HEK293 (cell line): ENCODE measurements around the gene NPAS2.

Experiments
- CTCF ChIA-PET: fragments of 350-600 bp; formaldehyde crosslinking; extraction: SDS; loops from one replicate; lab custom pipeline; 2021; ENCODE audit warnings: antibody characterized with exemption; lab: Yijun Ruan, JAX
- POLR2A ChIA-PET: fragments of 300-600 bp; formaldehyde crosslinking; extraction: SDS; loops from one replicate; lab custom pipeline; 2020; ENCODE audit warnings: antibody characterized with exemption, inconsistent platforms; lab: Yijun Ruan, JAX
- H3K27ac ChIP-seq: fragments of 200-500 bp; sonication (Bioruptor generic); 2 replicates; pipeline ENCODE4 v1.5.1; 2014; ENCODE audit warnings: low read depth, low read length, control low read depth, inconsistent platforms; ENCODE audit errors: extremely low read depth
- H3K36me3 ChIP-seq, 2 experiments: fragments of 200-500 bp in 1 of 2; sonication (Bioruptor generic) in 1 of 2; 1 replicate in 1 of 2; 2 replicates in 1 of 2; pipeline ENCODE4 v1.5.1; 2014 to 2017; ENCODE audit warnings: inconsistent platforms in 2 of 2, low read length in 2 of 2; ENCODE audit not compliant: control insufficient read depth in 2 of 2, insufficient read depth in 1 of 2
- H3K4me1 ChIP-seq: fragments of 200-500 bp; sonication (Bioruptor generic); 2 replicates; pipeline ENCODE4 v1.5.1; 2014; ENCODE audit warnings: mild to moderate bottlenecking, low read length, inconsistent platforms; ENCODE audit not compliant: control insufficient read depth, insufficient read depth
- H3K4me3 ChIP-seq: 2 replicates; pipeline ENCODE4 v1.5.1; 2011; ENCODE audit warnings: low read depth, mild to moderate bottlenecking, control low read depth, low read length, moderate library complexity
- H3K9me3 ChIP-seq: fragments of 200-500 bp; sonication (Bioruptor generic); 2 replicates; pipeline ENCODE4 v1.5.1; 2014; ENCODE audit warnings: low read depth, low read length, inconsistent platforms; ENCODE audit not compliant: control insufficient read depth, insufficient read depth
- GFI1B ChIP-seq: fragments of 450-650 bp; formaldehyde crosslinking; IDR thresholded peaks from 2 replicates; pipeline ENCODE4 v1.5.1; 2016; ENCODE audit warnings: missing biosample characterization, missing genetic modification characterization
- KLF1 ChIP-seq: fragments of 450-650 bp; formaldehyde crosslinking; IDR thresholded peaks from 2 replicates; pipeline ENCODE4 v1.5.1; 2016; ENCODE audit warnings: missing biosample characterization, missing genetic modification characterization
- KLF10 ChIP-seq: fragments of 450-650 bp; IDR thresholded peaks from 2 replicates; pipeline ENCODE4 v1.5.1; 2018; ENCODE audit warnings: missing biosample characterization, mild to moderate bottlenecking, missing genetic modification characterization
- SETDB1 ChIP-seq: IDR thresholded peaks from one replicate; pipeline ENCODE4 v1.6.1; 2017; ENCODE audit warnings: mild to moderate bottlenecking, low read length, moderate library complexity, mixed read lengths; ENCODE audit not compliant: insufficient read length
- ZBTB17 ChIP-seq: fragments of 450-650 bp; formaldehyde crosslinking; IDR thresholded peaks from 2 replicates; pipeline ENCODE4 v1.5.1; 2016; ENCODE audit warnings: missing biosample characterization, missing genetic modification characterization
- ZBTB21 ChIP-seq: fragments of 450-650 bp; formaldehyde crosslinking; IDR thresholded peaks from 2 replicates; pipeline ENCODE4 v1.5.1; 2017; ENCODE audit warnings: missing biosample characterization, missing genetic modification characterization
- ZNF140 ChIP-seq: fragments of 450-650 bp; formaldehyde crosslinking; IDR thresholded peaks from 2 replicates; pipeline ENCODE4 v1.5.1; 2016; ENCODE audit warnings: missing biosample characterization, missing genetic modification characterization
- ZNF169 ChIP-seq: fragments of 450-650 bp; formaldehyde crosslinking; IDR thresholded peaks from 2 replicates; pipeline ENCODE4 v1.5.1; 2016; ENCODE audit warnings: missing biosample characterization, missing genetic modification characterization
- ZNF184 ChIP-seq: fragments of 450-650 bp; IDR thresholded peaks from 2 replicates; pipeline ENCODE4 v1.5.1; 2018; ENCODE audit warnings: missing biosample characterization, mild to moderate bottlenecking, missing genetic modification characterization
- ZNF19 ChIP-seq: fragments of 450-650 bp; formaldehyde crosslinking; IDR thresholded peaks from 2 replicates; pipeline ENCODE4; 2016; ENCODE audit warnings: missing biosample characterization, missing genetic modification characterization, low read depth
- ZNF248 ChIP-seq: fragments of 450-650 bp; formaldehyde crosslinking; IDR thresholded peaks from 2 replicates; pipeline ENCODE4 v1.5.1; 2017; ENCODE audit warnings: missing biosample characterization, missing genetic modification characterization
- ZNF335 ChIP-seq: fragments of 450-650 bp; formaldehyde crosslinking; conservative IDR thresholded peaks from 2 replicates; pipeline ENCODE4 v1.5.1; 2016; ENCODE audit warnings: missing biosample characterization, missing genetic modification characterization
- ZNF391 ChIP-seq: fragments of 450-650 bp; formaldehyde crosslinking; IDR thresholded peaks from 2 replicates; pipeline ENCODE4 v1.5.1; 2016; ENCODE audit warnings: low read depth, missing biosample characterization, missing genetic modification characterization, borderline replicate concordance
- ZNF473 ChIP-seq: fragments of 450-650 bp; formaldehyde crosslinking; IDR thresholded peaks from 2 replicates; pipeline ENCODE4 v1.5.1; 2017; ENCODE audit warnings: missing biosample characterization, missing genetic modification characterization
- ZNF544 ChIP-seq: fragments of 450-650 bp; formaldehyde crosslinking; IDR thresholded peaks from 2 replicates; pipeline ENCODE4 v1.5.0; 2017; ENCODE audit warnings: missing biosample characterization, missing genetic modification characterization
- ZNF549 ChIP-seq: fragments of 450-650 bp; IDR thresholded peaks from 2 replicates; pipeline ENCODE4 v1.5.1; 2018; ENCODE audit warnings: missing biosample characterization, missing genetic modification characterization, mild to moderate bottlenecking, inconsistent platforms, moderate library complexity
- ZNF585B ChIP-seq: fragments of 450-650 bp; formaldehyde crosslinking; IDR thresholded peaks from 2 replicates; pipeline ENCODE4 v1.5.1; 2016; ENCODE audit warnings: missing biosample characterization, missing genetic modification characterization
- ZNF629 ChIP-seq: fragments of 450-650 bp; formaldehyde crosslinking; IDR thresholded peaks from 2 replicates; pipeline ENCODE4 v1.5.1; 2017; ENCODE audit warnings: missing biosample characterization, missing genetic modification characterization
- TF ChIP-seq, protein P1 (sequence below): fragments of 450-650 bp; formaldehyde crosslinking; IDR thresholded peaks from 2 replicates; pipeline ENCODE4 v1.5.1; 2016; ENCODE audit warnings: missing biosample characterization, missing genetic modification characterization
- TF ChIP-seq, protein P2 (sequence below): fragments of 450-650 bp; formaldehyde crosslinking; IDR thresholded peaks from 2 replicates; pipeline ENCODE4 v1.5.1; 2016; ENCODE audit warnings: missing biosample characterization, missing genetic modification characterization
- TF ChIP-seq, protein P3 (sequence below): fragments of 450-650 bp; formaldehyde crosslinking; IDR thresholded peaks from 2 replicates; pipeline ENCODE4 v1.5.1; 2016; ENCODE audit warnings: missing biosample characterization, missing genetic modification characterization
- TF ChIP-seq, protein P4 (sequence below): fragments of 450-650 bp; formaldehyde crosslinking; IDR thresholded peaks from 2 replicates; pipeline ENCODE4 v1.5.1; 2016; ENCODE audit warnings: missing biosample characterization, missing genetic modification characterization
- TF ChIP-seq, protein P5 (sequence below): fragments of 450-650 bp; formaldehyde crosslinking; IDR thresholded peaks from 2 replicates; pipeline ENCODE4 v1.5.1; 2016; ENCODE audit warnings: missing biosample characterization, missing genetic modification characterization

NPAS2 gene

DNA sequence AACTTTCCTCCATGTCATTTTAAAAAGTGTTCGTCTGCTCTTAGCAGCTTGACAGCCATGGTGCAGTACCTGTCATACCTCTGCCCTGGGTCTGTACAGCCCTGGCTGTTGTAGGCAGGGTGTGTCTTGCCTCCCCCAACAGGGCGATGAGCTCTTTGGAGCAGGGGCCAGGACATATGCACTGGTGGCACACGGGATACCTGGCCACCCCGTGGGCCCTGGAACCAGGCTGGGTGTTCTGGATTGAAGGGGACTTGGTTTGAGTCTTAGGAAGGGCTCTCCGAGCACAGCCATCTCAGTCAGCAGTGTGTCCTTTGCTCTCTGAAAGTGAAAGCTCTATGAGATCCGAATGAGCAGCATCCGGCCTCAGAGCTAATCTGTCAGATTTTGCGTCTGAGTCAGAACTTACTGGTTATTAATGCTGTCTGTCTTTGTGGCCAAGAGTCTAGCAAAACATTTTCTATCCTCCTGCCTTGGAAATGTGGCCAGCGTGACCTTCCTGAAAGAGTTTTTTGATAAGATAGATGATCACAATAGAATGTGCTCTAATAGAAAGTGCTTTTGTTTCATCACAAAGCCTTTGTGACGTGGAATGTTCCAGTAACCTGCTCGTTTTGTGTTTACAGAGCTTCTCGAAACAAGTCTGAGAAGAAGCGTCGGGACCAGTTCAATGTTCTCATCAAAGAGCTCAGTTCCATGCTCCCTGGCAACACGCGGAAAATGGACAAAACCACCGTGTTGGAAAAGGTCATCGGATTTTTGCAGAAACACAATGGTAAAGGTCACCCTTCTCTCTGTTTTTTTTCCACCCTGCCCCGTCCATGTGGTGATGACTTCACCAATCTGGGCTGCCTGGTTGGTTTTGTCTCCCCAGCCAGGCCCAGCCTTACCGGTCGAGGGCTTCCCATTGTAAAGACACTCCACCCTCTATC, 104.8 kb downstream of the NPAS2 start (continued):
- no peak for TF ChIP-seq ZBTB17
- TF ChIP-seq, protein P1, sequence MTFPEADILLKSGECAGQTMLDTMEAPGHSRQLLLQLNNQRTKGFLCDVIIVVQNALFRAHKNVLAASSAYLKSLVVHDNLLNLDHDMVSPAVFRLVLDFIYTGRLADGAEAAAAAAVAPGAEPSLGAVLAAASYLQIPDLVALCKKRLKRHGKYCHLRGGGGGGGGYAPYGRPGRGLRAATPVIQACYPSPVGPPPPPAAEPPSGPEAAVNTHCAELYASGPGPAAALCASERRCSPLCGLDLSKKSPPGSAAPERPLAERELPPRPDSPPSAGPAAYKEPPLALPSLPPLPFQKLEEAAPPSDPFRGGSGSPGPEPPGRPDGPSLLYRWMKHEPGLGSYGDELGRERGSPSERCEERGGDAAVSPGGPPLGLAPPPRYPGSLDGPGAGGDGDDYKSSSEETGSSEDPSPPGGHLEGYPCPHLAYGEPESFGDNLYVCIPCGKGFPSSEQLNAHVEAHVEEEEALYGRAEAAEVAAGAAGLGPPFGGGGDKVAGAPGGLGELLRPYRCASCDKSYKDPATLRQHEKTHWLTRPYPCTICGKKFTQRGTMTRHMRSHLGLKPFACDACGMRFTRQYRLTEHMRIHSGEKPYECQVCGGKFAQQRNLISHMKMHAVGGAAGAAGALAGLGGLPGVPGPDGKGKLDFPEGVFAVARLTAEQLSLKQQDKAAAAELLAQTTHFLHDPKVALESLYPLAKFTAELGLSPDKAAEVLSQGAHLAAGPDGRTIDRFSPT = no peak
- no peak for TF ChIP-seq ZNF335
- TF ChIP-seq ZNF544 = no peak
- no peak for TF ChIP-seq ZNF140 (tag by site-specific recombination)
- no peak for TF ChIP-seq ZNF549 (tag by site-specific recombination)
- TF ChIP-seq, protein P2, sequence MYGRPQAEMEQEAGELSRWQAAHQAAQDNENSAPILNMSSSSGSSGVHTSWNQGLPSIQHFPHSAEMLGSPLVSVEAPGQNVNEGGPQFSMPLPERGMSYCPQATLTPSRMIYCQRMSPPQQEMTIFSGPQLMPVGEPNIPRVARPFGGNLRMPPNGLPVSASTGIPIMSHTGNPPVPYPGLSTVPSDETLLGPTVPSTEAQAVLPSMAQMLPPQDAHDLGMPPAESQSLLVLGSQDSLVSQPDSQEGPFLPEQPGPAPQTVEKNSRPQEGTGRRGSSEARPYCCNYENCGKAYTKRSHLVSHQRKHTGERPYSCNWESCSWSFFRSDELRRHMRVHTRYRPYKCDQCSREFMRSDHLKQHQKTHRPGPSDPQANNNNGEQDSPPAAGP = no peak

DNA sequence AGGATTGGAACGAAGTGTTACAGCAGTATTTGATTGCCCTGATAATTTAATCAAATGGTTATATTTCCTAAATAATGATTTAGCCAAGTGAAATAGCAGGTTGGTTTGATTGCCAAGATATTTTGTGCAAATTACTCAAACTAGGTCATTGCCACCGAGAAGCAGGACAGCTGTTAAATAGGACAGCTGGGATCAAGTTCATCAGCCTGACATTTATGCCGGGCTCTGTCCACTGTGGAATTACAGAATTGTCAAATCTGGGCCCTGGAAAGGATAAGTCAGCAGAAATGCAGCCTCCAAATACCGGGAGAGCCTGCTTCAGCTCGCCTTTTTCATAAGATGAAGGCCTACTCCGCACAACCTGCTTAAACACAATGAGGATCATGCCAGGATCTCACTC, 108.3 kb downstream of the NPAS2 start:
- Histone ChIP-seq H3K36me3 (peaks cover 4 to 17% of the 10 kb centered on the region in 2 experiments; a peak in 1 of 3 replicates), H3K4me1 (no peaks in the 10 kb centered on the region), H3K27ac (no peak overlapping the region), H3K4me3 (no peak overlapping the region), H3K9me3 (no peaks in the 10 kb centered on the region)
- no peak for TF ChIP-seq ZNF391 (tag by site-specific recombination)
- no peak for TF ChIP-seq ZNF19 (tag by site-specific recombination)
- no peak for TF ChIP-seq ZNF473
- no peak for TF ChIP-seq ZNF248
- no peak for TF ChIP-seq KLF10 (tag by site-specific recombination)
- TF ChIP-seq ZBTB21 (tag by site-specific recombination) = no peak
- TF ChIP-seq ZNF629 = no peak
- ChIA-PET CTCF (interaction anchor here (0.6 kb wide), 1 partner anchor 20 kb away, joined by 3 read pairs; no protein-coding TSS in a partner anchor), POLR2A (no interaction called here)

DNA sequence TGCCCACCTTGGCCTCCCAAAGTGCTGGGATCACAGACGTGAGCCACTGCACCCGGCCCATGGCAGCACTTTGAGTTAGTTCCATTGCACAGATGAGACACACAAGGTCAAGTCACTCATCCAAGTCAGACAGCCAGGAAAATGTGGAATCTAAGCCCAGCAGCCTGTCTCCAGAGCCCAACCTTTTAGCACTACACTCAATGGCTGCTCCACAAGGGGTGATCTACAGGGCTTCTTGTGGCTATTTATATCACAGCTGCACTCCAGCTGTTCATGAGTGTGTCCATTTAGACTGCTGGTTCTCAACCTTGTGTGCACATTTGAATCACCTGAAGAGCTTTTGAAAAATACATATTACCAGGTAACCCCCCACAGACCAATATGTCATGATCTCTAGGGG, 109.2 kb downstream of the NPAS2 start:
- Histone ChIP-seq H3K4me1 (no peaks in the 10 kb centered on the region), H3K4me3 (no peak overlapping the region), H3K36me3 (peaks cover 4 to 17% of the 10 kb centered on the region in 2 experiments; a peak in 1 of 3 replicates), H3K9me3 (no peaks in the 10 kb centered on the region), H3K27ac (no peak overlapping the region)
- ChIA-PET POLR2A (no interaction called here), CTCF (no interaction called here)
- TF ChIP-seq ZNF169 (no peak), ZNF184 (tag by site-specific recombination) (no peak), SETDB1 (no peak), GFI1B (tag by site-specific recombination) (no peak), ZNF585B (tag by site-specific recombination) (no peak), KLF1 (no peak)
- TF ChIP-seq, protein P3, sequence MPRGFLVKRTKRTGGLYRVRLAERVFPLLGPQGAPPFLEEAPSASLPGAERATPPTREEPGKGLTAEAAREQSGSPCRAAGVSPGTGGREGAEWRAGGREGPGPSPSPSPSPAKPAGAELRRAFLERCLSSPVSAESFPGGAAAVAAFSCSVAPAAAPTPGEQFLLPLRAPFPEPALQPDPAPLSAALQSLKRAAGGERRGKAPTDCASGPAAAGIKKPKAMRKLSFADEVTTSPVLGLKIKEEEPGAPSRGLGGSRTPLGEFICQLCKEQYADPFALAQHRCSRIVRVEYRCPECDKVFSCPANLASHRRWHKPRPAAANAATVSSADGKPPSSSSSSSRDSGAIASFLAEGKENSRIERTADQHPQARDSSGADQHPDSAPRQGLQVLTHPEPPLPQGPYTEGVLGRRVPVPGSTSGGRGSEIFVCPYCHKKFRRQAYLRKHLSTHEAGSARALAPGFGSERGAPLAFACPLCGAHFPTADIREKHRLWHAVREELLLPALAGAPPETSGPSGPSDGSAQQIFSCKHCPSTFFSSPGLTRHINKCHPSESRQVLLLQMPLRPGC = no peak
- TF ChIP-seq, protein P4, sequence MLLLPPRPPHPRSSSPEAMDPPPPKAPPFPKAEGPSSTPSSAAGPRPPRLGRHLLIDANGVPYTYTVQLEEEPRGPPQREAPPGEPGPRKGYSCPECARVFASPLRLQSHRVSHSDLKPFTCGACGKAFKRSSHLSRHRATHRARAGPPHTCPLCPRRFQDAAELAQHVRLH (tag by site-specific recombination) = no peak
- TF ChIP-seq, protein P5, sequence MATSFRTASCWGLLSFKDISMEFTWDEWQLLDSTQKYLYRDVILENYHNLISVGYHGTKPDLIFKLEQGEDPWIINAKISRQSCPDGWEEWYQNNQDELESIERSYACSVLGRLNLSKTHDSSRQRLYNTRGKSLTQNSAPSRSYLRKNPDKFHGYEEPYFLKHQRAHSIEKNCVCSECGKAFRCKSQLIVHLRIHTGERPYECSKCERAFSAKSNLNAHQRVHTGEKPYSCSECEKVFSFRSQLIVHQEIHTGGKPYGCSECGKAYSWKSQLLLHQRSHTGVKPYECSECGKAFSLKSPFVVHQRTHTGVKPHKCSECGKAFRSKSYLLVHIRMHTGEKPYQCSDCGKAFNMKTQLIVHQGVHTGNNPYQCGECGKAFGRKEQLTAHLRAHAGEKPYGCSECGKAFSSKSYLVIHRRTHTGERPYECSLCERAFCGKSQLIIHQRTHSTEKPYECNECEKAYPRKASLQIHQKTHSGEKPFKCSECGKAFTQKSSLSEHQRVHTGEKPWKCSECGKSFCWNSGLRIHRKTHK (tag by site-specific recombination) = no peak
